K562 (cell line): ENCODE results near the gene DRC1. TPM values are rescaled to one million over a fixed set of nuclear protein-coding genes. Genes with fewer than 3 reads are reported as not detected.

Experiments used
- ATAC-seq: fragments of 200-7000 bp; cut with Tn5 transposase; 3 replicates; pipeline ENCODE4 v1.9.1; 2020; ENCODE audit warnings: moderate library complexity
- BruUV-seq: library from RNA; stranded (reverse); fragments of 400-500 nt; replicated peaks from 2 replicates; lab custom pipeline; 2021; lab: Mats Ljungman, UMichigan
- CTCF ChIA-PET: fragments of 300-600 bp; formaldehyde crosslinking; extraction: SDS; loops from one replicate; lab custom pipeline; 2021; ENCODE audit warnings: low intra/inter-chr PET ratio; lab: Yijun Ruan, JAX
- POLR2A ChIA-PET: fragments of 300-600, 350-650 bp; sonication (Branson Sonifier 250); formaldehyde crosslinking; extraction: SDS; loops from one replicate; lab custom pipeline; 2021; ENCODE audit warnings: antibody characterized with exemption, inconsistent platforms; lab: Yijun Ruan, JAX
- DNase-seq, 4 experiments: peaks; one replicate each; pipeline versions ENCODE4 v3.0.0 to v3.0.0-alpha.2; 2011 to 2018; ENCODE audit warnings: low spot score in 3 of 4, mixed read lengths in 3 of 4; ENCODE audit errors: extremely low read depth in 1 of 4
- FAIRE-seq: peaks from 2 replicates; lab custom pipeline; 2011; peaks lifted over from hg19 to GRCh38; lab: Jason Lieb, UNC
- H2AFZ ChIP-seq: 2 replicates; pipeline ENCODE4 v1.6.0; 2011; ENCODE audit warnings: low read depth, low read length, control low read depth, inconsistent platforms
- H3K27ac ChIP-seq: fragments of 200-600 bp; 3 replicates; pipeline ENCODE4 v1.8.0; 2011; ENCODE audit warnings: low read depth, mild to moderate bottlenecking, control low read depth, inconsistent platforms, low read length, moderate library complexity, mixed read lengths; ENCODE audit errors: extremely low read depth
- H3K27me3 ChIP-seq, 2 experiments: fragments of 300-600 bp in 1 of 2; 2 replicates in 1 of 2; 3 replicates in 1 of 2; pipeline versions ENCODE4 v1.6.0 to v1.8.0; 2011; ENCODE audit warnings: inconsistent platforms in 2 of 2, low read length in 2 of 2, mild to moderate bottlenecking in 1 of 2, mixed read lengths in 1 of 2, moderate library complexity in 1 of 2; ENCODE audit not compliant: control insufficient read depth in 2 of 2, insufficient read depth in 2 of 2
- H3K36me3 ChIP-seq: fragments of 300-600 bp; 3 replicates; pipeline ENCODE4 v1.8.0; 2011; ENCODE audit warnings: mild to moderate bottlenecking, low read length, inconsistent platforms; ENCODE audit not compliant: control insufficient read depth, insufficient read depth
- H3K4me1 ChIP-seq, 2 experiments: fragments of 200-600 bp in 1 of 2; replicated peaks in 1 of 2; 2 replicates in 1 of 2; 3 replicates in 1 of 2; pipeline versions ENCODE4 v1.5.1 to v1.8.0; 2011; ENCODE audit warnings: inconsistent platforms in 2 of 2, low read length in 2 of 2, mild to moderate bottlenecking in 1 of 2, mixed read lengths in 1 of 2, moderate library complexity in 1 of 2; ENCODE audit not compliant: control insufficient read depth in 2 of 2, insufficient read depth in 2 of 2
- H3K4me2 ChIP-seq: 2 replicates; pipeline ENCODE4 v1.6.1; 2011; ENCODE audit warnings: low read length, control low read depth, inconsistent platforms, mixed read lengths; ENCODE audit not compliant: insufficient read depth
- H3K4me3 ChIP-seq: fragments of 200-600 bp; sonication (generic), shearing (Covaris generic); 2 replicates; pipeline ENCODE4 v1.5.1; 2016; ENCODE audit warnings: control low read depth, inconsistent platforms
- H3K79me2 ChIP-seq: fragments of 200-600 bp; 3 replicates; pipeline ENCODE4 v1.8.0; 2011; ENCODE audit warnings: low read length, inconsistent platforms; ENCODE audit not compliant: control insufficient read depth, insufficient read depth
- H3K9ac ChIP-seq, 2 experiments: 2 replicates each; pipeline versions ENCODE4 v1.6.0 to v1.6.1; 2011; ENCODE audit warnings: low read depth in 2 of 2, low read length in 2 of 2, control low read depth in 1 of 2, inconsistent platforms in 1 of 2, mild to moderate bottlenecking in 1 of 2, mixed read lengths in 1 of 2; ENCODE audit not compliant: insufficient read depth in 1 of 2
- H3K9me1 ChIP-seq: one replicate; pipeline ENCODE4 v1.6.0; 2011; ENCODE audit warnings: inconsistent platforms, mild to moderate bottlenecking, low read length, moderate library complexity; ENCODE audit not compliant: control insufficient read depth, insufficient read depth
- H3K9me3 ChIP-seq: replicated peaks from 2 replicates; pipeline ENCODE4 v1.5.1; 2011; ENCODE audit warnings: low read depth, low read length, inconsistent platforms; ENCODE audit not compliant: control insufficient read depth, insufficient read depth
- H4K20me1 ChIP-seq: replicated peaks from 2 replicates; pipeline ENCODE4 v1.6.1; 2011; ENCODE audit warnings: low read length, inconsistent platforms, mixed read lengths; ENCODE audit not compliant: control insufficient read depth, insufficient read depth
- CEBPB ChIP-seq: fragments of 450-650 bp; IDR thresholded peaks from 2 replicates; pipeline ENCODE4 v1.6.1; 2016; ENCODE audit warnings: missing genetic modification characterization, missing compliant biosample characterization
- ILK ChIP-seq: fragments of 450-650 bp; IDR thresholded peaks from 2 replicates; pipeline ENCODE4 v1.6.1; 2016; ENCODE audit warnings: missing genetic modification characterization, low read depth, mild to moderate bottlenecking, missing compliant biosample characterization, moderate library complexity, borderline replicate concordance
- MIER1 ChIP-seq: fragments of 450-650 bp; IDR thresholded peaks from 2 replicates; pipeline ENCODE4 v1.6.1; 2016; ENCODE audit warnings: antibody characterized with exemption, mild to moderate bottlenecking, low read depth
- POLR3G ChIP-seq: IDR thresholded peaks from 2 replicates; pipeline ENCODE4 v1.6.1; 2011; ENCODE audit not compliant: insufficient read length, insufficient replicate concordance; ENCODE audit errors: extremely low read depth
- RBM25 ChIP-seq: fragments of 200-400 bp; formaldehyde crosslinking; IDR thresholded peaks from 2 replicates; pipeline ENCODE4 v1.6.1; 2018; ENCODE audit warnings: low read length, low read depth, moderate library complexity; ENCODE audit not compliant: severe bottlenecking
- ZFP36 ChIP-seq: fragments of 150-350 bp; IDR thresholded peaks from 2 replicates; pipeline ENCODE4 v1.6.1; 2018; ENCODE audit warnings: low read length, low read depth; ENCODE audit not compliant: partially characterized antibody
- ZNF134 ChIP-seq: fragments of 250-450 bp; sonication (Bioruptor Pico); conservative IDR thresholded peaks from 2 replicates; pipeline ENCODE4 v1.4.0; 2020
- ZNF280A ChIP-seq: fragments of 450-650 bp; IDR thresholded peaks from 2 replicates; pipeline ENCODE4 v1.6.1; 2018; ENCODE audit warnings: mild to moderate bottlenecking, low read depth; ENCODE audit not compliant: partially characterized antibody
- ZNF316 ChIP-seq: fragments of 450-650 bp; IDR thresholded peaks from 2 replicates; pipeline ENCODE4 v1.6.1; 2016
- ZNF324 ChIP-seq: fragments of 250-450 bp; sonication (Bioruptor Pico); IDR thresholded peaks from 2 replicates; pipeline ENCODE4 v1.4.0; 2020; ENCODE audit warnings: mild to moderate bottlenecking
- ZNF766 ChIP-seq: fragments of 200-800 bp; sonication (Bioruptor generic); conservative IDR thresholded peaks from 2 replicates; pipeline ENCODE4 v1.6.1; 2016; ENCODE audit warnings: missing genetic modification characterization, missing compliant biosample characterization
- WGBS: fragments of 100-300 bp; shearing (Covaris generic); methylation state at CpG from one replicate; pipeline ENCODE4 v1.1.6; 2016; ENCODE audit warnings: low coverage, mixed read lengths; ENCODE audit not compliant: insufficient coverage; ENCODE audit errors: missing lambda C conversion rate; 5-methylcytosine and 5-hydroxymethylcytosine counted together
- in situ Hi-C: fragments of 300-500 bp; cut with MboI; formaldehyde crosslinking; loops from 4 replicates; pipeline ENCODE4 v1.15.0; 2018; ENCODE audit warnings: inconsistent platforms, mixed read lengths
- intact Hi-C: fragments of 100-400 bp; cut with micrococcal nuclease; formaldehyde crosslinking; loops from 2 replicates; pipeline ENCODE4 v1.14.2; 2022
- polyA plus RNA-seq, 8 experiments: library from polyadenylated mRNA; depleted of rRNA in 4 of 8; stranded (reverse) in 5 of 8; unstranded in 3 of 8; fragments of >200 nt; fragmentation: Nextera tagmentation in 2 of 8; fragmentation: Illumina TruSeq in 1 of 8; extraction: Ambion mirVana in 2 of 8; extraction: Trizol in 1 of 8; gene quantifications; 2 replicates each; pipeline versions ENCODE4 v1.2.1 to v1.2.3, GENCODE V29; 2011 to 2014; ENCODE audit warnings: inconsistent platforms in 1 of 8, missing spikeins in 1 of 8
- total RNA-seq, 7 experiments: library from RNA; depleted of rRNA in 6 of 7; stranded (reverse); fragments of >200 nt in 6 of 7; fragmentation: Illumina TruSeq in 2 of 7; extraction: Trizol in 2 of 7; gene quantifications; 2 replicates each; pipeline versions ENCODE4 v1.2.1 to v1.2.3, GENCODE V29; 2011 to 2021; ENCODE audit warnings: low replicate concordance in 1 of 7

Gene DRC1
- total and polyA plus RNA-seq, 9 of the 15 experiments (the other 6 are each of a cell fraction or from before 2014, with no cell fraction given), result 0.07 to 0.10 TPM; not detected in 7

GRCh38 chr2:26469955-26470354, 68.2 kb downstream of the DRC1 start:
- H3K27me3 ChIP-seq, result peaks cover 0 to 5% of the 10 kb centered on the region in 2 experiments; a peak in 1 of 5 replicates
- H3K36me3 ChIP-seq, result no peaks in the 10 kb centered on the region
- H3K9ac ChIP-seq, result no peak overlapping the region
- no peak overlapping the region for H2AFZ ChIP-seq
- FAIRE-seq (peak; percentile 6), ATAC-seq (no peak), DNase-seq (no peak)
- peaks cover 5 to 20% of the 10 kb centered on the region in 2 experiments; a peak in 4 of 5 replicates for H3K4me1 ChIP-seq
- TF ChIP-seq ZNF280A (no peak), ZNF324 (CRISPR knock-in tag) (no peak), ZNF766 (CRISPR knock-in tag) (no peak), RBM25 (peak; percentile 76), POLR3G (no peak), ZFP36 (peak; percentile 80), ZNF134 (CRISPR knock-in tag) (no peak), ILK (tag) (no peak), MIER1 (no peak), ZNF316 (no peak), CEBPB (no peak)
- H3K4me2 ChIP-seq, result no peak overlapping the region
- in situ Hi-C loops (loop anchor here (5.0 to 10.0 kb wide), 2 partner anchors 228 to 525 kb away; partner anchors contain the start of genes HADHA and HADHB), intact Hi-C loops (loop anchor here (5.0 to 10.0 kb wide), 3 partner anchors 235 to 518 kb away; partner anchors contain the start of gene GAREM2)
- no peak overlapping the region for H3K27ac ChIP-seq
- no peaks in the 10 kb centered on the region for H4K20me1 ChIP-seq
- no TSS peak for BruUV-seq
- no peak overlapping the region for H3K4me3 ChIP-seq
- peaks cover 5% of the 10 kb centered on the region; the same call in 1 of the 2 replicates for H3K9me3 ChIP-seq
- 33% methylated on average over 7 of the region's 7 CpGs for WGBS
- POLR2A ChIA-PET, result interaction anchor here (0.6 to 1.1 kb wide), 2 partner anchors 240 to 260 kb away, joined by 3 read pairs; no protein-coding TSS in a partner anchor
- CTCF ChIA-PET, result interaction anchor here (1.0 to 1.4 kb wide), 3 partner anchors 140 to 519 kb away, joined by 4 to 6 read pairs (median 5); no protein-coding TSS in a partner anchor
- no peaks in the 10 kb centered on the region for H3K9me1 ChIP-seq
- no peaks in the 10 kb centered on the region for H3K79me2 ChIP-seq
